ENCODE measurements around the gene SHF.

Gene SHF

GRCh38 chr15:45121706-45122417, 65.9 kb downstream of the SHF start:
- Histone ChIP-seq H3K9me3 (ENCODE audit: control insufficient read depth, insufficient read depth, low read length) (no peaks in the 10 kb centered on the region), H3K4me1 (ENCODE audit: insufficient read depth, low read length) (no peaks in the 10 kb centered on the region), H3K36me3 (ENCODE audit: insufficient read depth, low read length) (no peaks in the 10 kb centered on the region), H3K9ac (ENCODE audit: low read depth, low read length) (no peak overlapping the region)

GRCh38 chr15:45121020-45121419, 66.7 kb downstream of the SHF start:
- no peaks in the 10 kb centered on the region for H3K4me1 ChIP-seq (ENCODE audit: insufficient read depth, low read length)
- H3K36me3 ChIP-seq (ENCODE audit: insufficient read depth, low read length), result no peaks in the 10 kb centered on the region
- no peak overlapping the region for H3K9ac ChIP-seq (ENCODE audit: low read depth, low read length)
- no peaks in the 10 kb centered on the region for H3K9me3 ChIP-seq (ENCODE audit: control insufficient read depth, insufficient read depth, low read length)

GRCh38 chr15:45120081-45120972, 67.4 kb downstream of the SHF start:
- Histone ChIP-seq H3K9me3 (ENCODE audit: control insufficient read depth, insufficient read depth, low read length) (no peaks in the 10 kb centered on the region), H3K36me3 (ENCODE audit: insufficient read depth, low read length) (no peaks in the 10 kb centered on the region), H3K9ac (ENCODE audit: low read depth, low read length) (no peak overlapping the region), H3K4me1 (ENCODE audit: insufficient read depth, low read length) (no peaks in the 10 kb centered on the region; the same call in 1 of the 2 replicates)

- peaks cover 10% of the 10 kb centered on the region for H3K4me1 ChIP-seq (ENCODE audit: insufficient read depth, low read length)
- H3K9me3 ChIP-seq (ENCODE audit: control insufficient read depth, insufficient read depth, low read length), result no peaks in the 10 kb centered on the region
- H3K36me3 ChIP-seq (ENCODE audit: insufficient read depth, low read length), result no peaks in the 10 kb centered on the region
- H3K9ac ChIP-seq (ENCODE audit: low read depth, low read length), result no peak overlapping the region
Observed at GRCh38 chr15:45118996-45119395, 68.8 kb downstream of the SHF start.

- Histone ChIP-seq H3K36me3 (ENCODE audit: insufficient read depth, low read length) (no peaks in the 10 kb centered on the region), H3K9me3 (ENCODE audit: control insufficient read depth, insufficient read depth, low read length) (no peaks in the 10 kb centered on the region), H3K4me1 (ENCODE audit: insufficient read depth, low read length) (peaks cover 10% of the 10 kb centered on the region), H3K9ac (ENCODE audit: low read depth, low read length) (peak overlapping the region; percentile 34; the same call in 1 of the 2 replicates)
Observed at GRCh38 chr15:45118131-45118588, 69.6 kb downstream of the SHF start.

- Histone ChIP-seq H3K9ac (ENCODE audit: low read depth, low read length) (peak overlapping the region; percentile 34; the same call in 1 of the 2 replicates), H3K4me1 (ENCODE audit: insufficient read depth, low read length) (peaks cover 10% of the 10 kb centered on the region), H3K9me3 (ENCODE audit: control insufficient read depth, insufficient read depth, low read length) (no peaks in the 10 kb centered on the region), H3K36me3 (ENCODE audit: insufficient read depth, low read length) (no peaks in the 10 kb centered on the region)
Observed at GRCh38 chr15:45117308-45118130, 70.2 kb downstream of the SHF start.
